ENCODE results near the gene CACNG4.
"Not testable (repeated sequence)": the region's sequence is repeated elsewhere in the genome, so short reads cannot be mapped to it uniquely, and the experiment has no call there.

CACNG4 gene

DNA sequence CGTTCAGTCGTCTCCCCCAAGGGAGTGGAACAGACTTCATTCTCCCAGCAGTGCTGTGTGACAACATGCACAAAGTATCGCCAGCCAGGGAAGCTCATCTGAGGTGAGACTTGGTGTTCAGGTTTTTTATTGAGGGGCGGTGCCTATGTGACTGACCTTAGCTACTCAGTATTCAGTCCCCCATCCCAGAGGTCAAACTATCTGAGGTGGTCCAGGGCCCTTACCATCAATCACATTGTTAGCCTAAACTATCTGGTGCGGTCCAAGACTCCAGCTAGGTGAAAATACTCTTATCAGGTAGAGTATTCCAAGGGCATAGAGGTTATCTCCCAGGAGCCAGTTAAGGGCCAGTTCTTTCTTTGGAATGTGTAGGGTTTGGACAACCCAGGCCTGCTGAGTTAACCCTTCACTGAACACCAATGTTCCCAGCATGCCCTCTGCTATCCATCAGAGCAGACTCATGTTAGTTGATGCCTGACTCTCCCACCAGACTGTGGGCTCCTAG lies 74.4 kb downstream of the CACNG4 start:
- H3K27ac Mint-ChIP-seq = no peak overlapping the region
- H3K9me3 Mint-ChIP-seq = no peaks in the 10 kb centered on the region
- H3K4me3 Mint-ChIP-seq = no peak overlapping the region
- H3K4me1 Mint-ChIP-seq (ENCODE audit: low read depth) = peaks cover 7% of the 10 kb centered on the region
- peaks cover 4% of the 10 kb centered on the region for H3K27me3 Mint-ChIP-seq
- DNase-seq = no peak
- H3K36me3 Mint-ChIP-seq (ENCODE audit: low read depth) = no peaks in the 10 kb centered on the region

DNA sequence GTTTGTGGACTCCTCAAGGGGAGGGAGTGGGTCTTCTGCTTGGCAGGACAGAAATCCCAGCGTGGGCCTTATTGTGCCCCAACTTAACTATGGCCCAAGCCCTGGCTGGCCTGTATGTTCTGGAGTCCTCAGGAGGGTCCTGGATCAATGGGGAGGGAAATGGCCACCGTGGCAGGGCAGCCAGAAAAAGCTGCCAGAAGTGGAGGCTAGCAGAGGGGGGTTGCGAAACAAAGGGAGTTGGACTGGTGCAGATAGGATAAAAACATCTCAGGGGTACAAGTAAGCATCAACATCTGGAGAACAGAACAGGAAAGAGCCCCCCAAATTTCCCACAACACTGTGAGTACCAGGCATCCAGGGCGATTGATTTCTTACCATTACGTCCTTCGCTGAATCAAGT lies 76.1 kb downstream of the CACNG4 start:
- DNase-seq = no peak
- Mint-ChIP-seq H3K36me3 (ENCODE audit: low read depth) (no peaks in the 10 kb centered on the region), H3K4me3 (no peak overlapping the region), H3K4me1 (ENCODE audit: low read depth) (peaks cover 2% of the 10 kb centered on the region), H3K9me3 (no peaks in the 10 kb centered on the region), H3K27ac (no peak overlapping the region), H3K27me3 (peaks cover 4% of the 10 kb centered on the region)

DNA sequence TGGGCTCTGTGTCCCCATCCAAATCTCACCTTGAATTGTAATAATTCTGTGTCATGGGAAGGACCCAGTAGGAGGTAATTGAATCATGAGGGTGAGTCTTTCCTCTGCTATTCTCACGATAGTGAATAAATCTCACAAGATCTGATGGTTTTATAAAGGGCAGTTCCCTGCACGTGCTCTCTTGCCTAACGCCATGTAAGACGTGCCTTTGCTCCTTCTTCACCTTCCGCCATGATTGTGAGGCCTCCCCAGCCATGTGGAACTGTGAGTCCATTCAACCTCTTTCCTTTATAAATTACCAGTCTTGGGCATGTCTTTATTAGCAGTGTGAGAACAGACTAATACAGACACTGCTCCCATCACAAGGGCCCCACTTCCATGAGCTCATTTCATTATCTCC lies 76.6 kb downstream of the CACNG4 start:
- H3K27me3 Mint-ChIP-seq; H3K9me3 Mint-ChIP-seq; DNase-seq; H3K36me3 Mint-ChIP-seq (ENCODE audit: low read depth); H3K27ac Mint-ChIP-seq; H3K4me1 Mint-ChIP-seq (ENCODE audit: low read depth); H3K4me3 Mint-ChIP-seq: not testable (repeated sequence)

DNA sequence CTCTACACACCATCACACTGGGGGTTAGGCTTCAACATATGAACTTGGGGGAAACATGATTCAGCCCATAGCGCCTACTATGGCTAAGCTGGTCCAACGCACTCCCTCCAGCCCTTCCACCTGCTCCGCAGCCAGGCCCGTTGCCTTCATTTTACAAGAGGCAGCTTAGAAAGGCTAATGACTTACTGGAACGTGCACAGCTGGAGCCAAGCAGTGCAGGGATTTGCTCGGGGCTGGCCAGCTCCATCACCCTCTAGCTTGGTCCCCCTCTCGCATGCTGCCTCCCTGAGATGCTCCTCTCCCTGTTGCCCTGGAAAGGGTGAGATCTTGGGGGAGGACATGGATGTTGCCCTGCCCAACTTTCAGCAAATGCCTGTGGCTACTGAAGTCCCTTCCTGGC lies 77.0 kb downstream of the CACNG4 start:
- Mint-ChIP-seq H3K36me3 (ENCODE audit: low read depth) (no peaks in the 10 kb centered on the region), H3K27me3 (peaks cover under 1% of the 10 kb centered on the region), H3K4me3 (no peak overlapping the region), H3K27ac (no peak overlapping the region), H3K4me1 (ENCODE audit: low read depth) (no peaks in the 10 kb centered on the region), H3K9me3 (no peaks in the 10 kb centered on the region)
- no peak for DNase-seq

DNA sequence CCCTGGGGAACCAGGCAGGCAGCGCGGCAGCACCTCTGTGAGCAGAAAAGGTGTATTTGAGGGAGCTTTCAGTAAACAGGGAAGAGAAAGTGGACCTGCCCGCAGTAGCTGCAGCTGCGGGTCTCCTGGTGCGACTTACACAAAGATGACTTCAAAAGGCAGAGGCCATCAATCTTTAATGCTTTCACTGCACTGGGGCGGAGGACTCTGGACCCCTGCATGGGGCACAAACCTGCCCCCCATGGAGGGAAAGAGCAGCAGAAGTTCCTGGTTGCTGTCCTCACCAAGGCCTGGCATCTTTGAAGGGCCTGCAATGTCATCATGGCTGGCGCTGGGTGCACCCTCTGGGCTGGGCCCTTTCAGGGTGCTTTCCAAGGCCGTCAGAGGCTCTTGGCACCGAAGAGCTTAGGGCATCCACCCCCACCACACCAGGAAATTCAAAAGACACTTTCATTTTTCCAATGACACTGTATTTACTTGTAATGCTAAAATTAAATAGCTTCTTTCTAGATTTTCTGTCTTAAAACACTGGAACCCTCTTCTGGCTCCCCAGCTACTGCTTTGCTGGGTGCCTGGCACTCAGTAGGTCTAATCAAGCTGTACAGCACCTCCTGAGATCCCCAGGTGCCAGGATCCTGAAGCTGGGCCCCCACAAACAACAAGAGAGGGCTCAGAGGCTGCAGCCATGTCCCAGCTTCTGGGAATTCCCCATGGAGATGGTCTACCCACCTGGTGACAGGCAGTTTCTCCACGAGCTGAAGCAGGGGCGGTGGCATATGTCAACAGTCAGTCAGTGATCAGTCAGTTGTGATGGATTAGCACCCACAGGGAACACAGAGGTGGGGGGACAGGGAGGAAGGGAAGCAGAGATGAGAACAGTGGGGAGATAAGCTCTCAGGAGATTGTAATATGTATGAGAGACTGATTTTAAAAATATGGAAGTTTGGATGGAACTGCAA lies 77.7 kb downstream of the CACNG4 start:
- H3K4me3 Mint-ChIP-seq = no peak overlapping the region
- no peaks in the 10 kb centered on the region for H3K9me3 Mint-ChIP-seq
- H3K36me3 Mint-ChIP-seq (ENCODE audit: low read depth) = no peaks in the 10 kb centered on the region
- no peak overlapping the region for H3K27ac Mint-ChIP-seq
- H3K27me3 Mint-ChIP-seq = no peaks in the 10 kb centered on the region
- H3K4me1 Mint-ChIP-seq (ENCODE audit: low read depth) = no peaks in the 10 kb centered on the region
- no peak for DNase-seq

DNA sequence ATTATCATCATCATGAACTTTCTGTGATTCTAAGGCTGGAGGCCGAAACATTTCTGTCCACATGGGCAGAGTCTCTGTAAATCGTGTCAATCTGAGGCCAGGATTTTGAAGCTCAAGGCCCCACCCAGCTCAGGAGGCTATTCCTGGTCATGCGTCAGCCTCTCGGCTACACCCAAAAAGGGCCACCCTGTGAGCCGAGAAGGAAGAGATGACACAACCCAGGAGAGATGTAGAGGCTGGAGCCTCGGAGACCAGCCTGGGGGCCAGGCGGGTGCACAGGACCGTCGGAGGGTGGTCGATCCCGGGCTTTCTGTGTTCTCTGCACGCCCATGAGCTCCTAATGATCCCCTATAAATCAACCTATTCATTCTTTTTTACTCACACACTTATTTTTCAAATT lies 78.8 kb downstream of the CACNG4 start:
- Mint-ChIP-seq H3K4me1 (ENCODE audit: low read depth) (no peaks in the 10 kb centered on the region), H3K27ac (no peak overlapping the region), H3K36me3 (ENCODE audit: low read depth) (no peaks in the 10 kb centered on the region), H3K4me3 (no peak overlapping the region), H3K27me3 (no peaks in the 10 kb centered on the region), H3K9me3 (peaks cover 9% of the 10 kb centered on the region)
- DNase-seq = no peak

DNA sequence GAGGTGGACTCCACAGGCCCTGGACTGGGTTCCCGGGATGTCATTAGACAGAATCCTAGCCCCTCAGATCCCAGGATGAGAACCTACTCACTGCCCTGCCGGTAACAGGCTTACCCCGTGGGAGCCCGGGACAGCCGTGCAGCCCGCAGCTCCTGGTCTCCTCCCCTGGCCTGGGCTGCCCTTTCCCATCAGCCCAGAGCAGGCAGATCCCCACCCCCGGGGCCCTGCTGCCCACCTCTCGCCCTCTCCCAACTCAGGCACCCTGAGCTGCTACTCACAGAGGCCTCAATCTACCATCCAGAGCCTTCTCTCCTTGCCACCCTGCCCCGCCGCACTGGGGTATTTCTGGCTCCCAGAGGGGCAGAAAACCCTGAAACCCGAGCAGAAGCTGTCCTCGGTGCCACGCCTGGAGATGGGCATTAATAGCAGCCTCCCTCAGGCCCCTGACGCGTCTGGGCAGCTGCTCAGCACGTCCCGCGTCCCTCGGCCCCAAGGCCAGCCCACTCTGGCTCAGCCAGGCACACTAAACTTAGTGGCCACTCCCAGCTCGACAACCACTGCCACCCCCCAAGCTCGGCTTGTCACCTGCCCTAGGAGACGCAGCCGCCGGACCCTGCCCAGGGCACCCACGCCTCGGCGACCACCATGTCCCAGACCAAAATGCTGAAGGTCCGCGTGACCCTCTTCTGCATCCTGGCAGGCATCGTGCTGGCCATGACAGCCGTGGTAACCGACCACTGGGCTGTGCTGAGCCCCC lies 79.7 kb downstream of the CACNG4 start, which contains the start of gene CACNG1:
Gene CACNG1, plus strand, starts transcription at position 539 of the 757 bp plus-strand sequence. Its CDS starts 107 bp downstream, at position 646.
- no peaks in the 10 kb centered on the region for H3K27me3 Mint-ChIP-seq
- no peaks in the 10 kb centered on the region for H3K4me1 Mint-ChIP-seq (ENCODE audit: low read depth)
- DNase-seq = no peak
- H3K9me3 Mint-ChIP-seq = peaks cover 18% of the 10 kb centered on the region
- H3K4me3 Mint-ChIP-seq = no peak within 1 kb of the TSS
- no peaks in the 10 kb centered on the region for H3K36me3 Mint-ChIP-seq (ENCODE audit: low read depth)
- no peak within 1 kb of the TSS for H3K27ac Mint-ChIP-seq

DNA sequence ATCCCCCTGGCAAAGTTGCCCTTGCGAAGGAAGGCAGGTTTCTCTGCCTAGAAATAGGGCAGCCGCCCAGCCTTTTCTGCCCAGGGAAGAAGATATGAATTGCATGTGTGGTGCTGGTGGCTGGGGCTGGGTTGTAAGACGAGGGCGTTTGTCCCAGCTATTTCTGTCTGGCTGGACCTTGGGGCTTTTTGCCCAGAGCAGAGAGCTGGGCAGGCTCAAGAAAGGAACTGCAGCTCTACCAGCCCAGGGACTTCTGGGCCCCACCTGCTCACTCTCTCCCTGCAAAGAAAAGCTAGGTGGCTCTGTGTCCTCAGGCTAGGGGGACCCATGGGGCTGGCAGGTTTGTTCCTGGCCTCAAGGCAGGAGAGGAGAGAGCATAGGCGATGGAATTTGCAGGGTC lies 80.4 kb downstream of the CACNG4 start:
- Mint-ChIP-seq H3K27ac (no peak overlapping the region), H3K27me3 (no peaks in the 10 kb centered on the region), H3K4me3 (no peak overlapping the region), H3K36me3 (ENCODE audit: low read depth) (no peaks in the 10 kb centered on the region), H3K4me1 (ENCODE audit: low read depth) (no peaks in the 10 kb centered on the region), H3K9me3 (peaks cover 25% of the 10 kb centered on the region)
- no peak for DNase-seq

DNA sequence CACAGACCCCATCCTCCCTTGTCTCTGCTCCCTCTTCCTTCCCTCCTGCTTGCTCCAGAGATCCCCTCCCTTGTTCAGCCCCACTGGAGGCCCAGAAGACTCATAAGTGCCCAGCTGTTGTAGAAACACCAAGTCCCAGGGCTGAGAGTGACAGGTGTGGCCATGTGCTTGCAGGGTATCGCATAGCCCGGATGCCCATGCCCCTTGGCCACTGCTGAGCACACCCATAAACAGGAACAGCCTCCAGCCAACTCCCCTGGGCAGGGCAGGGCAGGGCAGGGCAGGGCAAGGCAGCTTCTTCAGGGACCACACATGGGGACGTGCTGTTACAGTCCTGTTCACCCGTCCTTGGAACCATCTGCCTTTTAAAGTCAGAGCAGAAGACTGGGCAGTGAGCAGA lies 81.9 kb downstream of the CACNG4 start:
- DNase-seq = no peak
- Mint-ChIP-seq H3K36me3 (ENCODE audit: low read depth) (no peaks in the 10 kb centered on the region), H3K4me1 (ENCODE audit: low read depth) (no peaks in the 10 kb centered on the region), H3K9me3 (peaks cover 25% of the 10 kb centered on the region), H3K27ac (no peak overlapping the region), H3K27me3 (no peaks in the 10 kb centered on the region), H3K4me3 (no peak overlapping the region)

DNA sequence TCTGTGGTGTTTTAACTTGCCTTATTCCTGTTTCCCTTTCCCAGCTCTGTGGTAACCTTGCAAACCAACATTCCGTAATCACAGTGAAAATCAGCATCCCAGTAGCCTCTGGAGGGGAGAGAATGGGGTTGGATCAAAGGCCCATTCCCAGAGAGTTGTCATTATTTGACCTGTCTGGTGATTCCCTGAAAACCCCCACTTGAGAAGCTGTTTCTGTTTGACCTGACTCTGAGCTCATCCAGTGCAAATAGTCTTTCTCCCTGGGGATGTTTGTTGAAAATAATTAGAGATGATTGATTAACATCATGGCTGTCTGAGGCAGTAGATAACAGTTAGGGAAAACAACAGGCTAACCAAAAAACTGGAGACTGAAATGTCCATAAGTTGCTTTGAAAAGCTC lies 82.9 kb downstream of the CACNG4 start:
- DNase-seq = no peak
- Mint-ChIP-seq H3K27ac (no peak overlapping the region), H3K27me3 (no peaks in the 10 kb centered on the region), H3K36me3 (ENCODE audit: low read depth) (no peaks in the 10 kb centered on the region), H3K9me3 (peaks cover 25% of the 10 kb centered on the region), H3K4me3 (no peak overlapping the region), H3K4me1 (ENCODE audit: low read depth) (no peaks in the 10 kb centered on the region)

DNA sequence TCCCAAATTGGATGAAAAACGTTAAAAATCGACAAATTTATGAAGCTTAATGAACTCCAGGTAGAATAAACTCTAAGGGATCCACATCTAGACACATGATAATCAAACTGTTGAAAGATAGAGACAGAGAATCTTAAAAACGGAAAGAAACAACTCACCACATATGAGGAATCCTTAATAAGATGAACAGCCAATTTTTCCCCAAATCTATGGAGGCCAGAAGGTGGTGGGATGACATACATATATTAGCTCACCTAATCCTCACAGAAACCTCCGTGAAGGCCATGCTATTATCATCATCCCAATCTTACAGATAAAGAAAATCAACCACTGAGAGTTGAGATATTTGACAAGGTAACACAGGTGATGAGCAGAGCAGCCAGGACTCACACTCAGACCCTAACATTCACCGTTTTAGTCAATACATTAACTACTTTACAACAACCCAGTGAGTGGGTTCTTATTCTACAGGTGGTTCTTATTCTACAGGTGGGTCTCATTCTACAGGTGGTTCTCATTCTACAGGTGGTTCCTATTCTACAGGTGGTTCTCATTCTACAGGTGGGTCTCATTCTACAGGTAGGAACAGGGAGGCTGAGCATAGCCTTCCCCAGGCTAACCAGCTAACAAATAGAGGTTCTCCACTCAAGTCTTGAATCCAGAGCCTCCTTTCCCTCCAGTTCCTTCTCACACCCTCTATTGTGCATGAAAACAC lies 84.7 kb downstream of the CACNG4 start:
- Mint-ChIP-seq H3K4me1 (ENCODE audit: low read depth) (no peaks in the 10 kb centered on the region), H3K4me3 (no peak overlapping the region), H3K36me3 (ENCODE audit: low read depth) (no peaks in the 10 kb centered on the region), H3K9me3 (peaks cover 25% of the 10 kb centered on the region), H3K27me3 (no peaks in the 10 kb centered on the region), H3K27ac (no peak overlapping the region)
- no peak for DNase-seq

DNA sequence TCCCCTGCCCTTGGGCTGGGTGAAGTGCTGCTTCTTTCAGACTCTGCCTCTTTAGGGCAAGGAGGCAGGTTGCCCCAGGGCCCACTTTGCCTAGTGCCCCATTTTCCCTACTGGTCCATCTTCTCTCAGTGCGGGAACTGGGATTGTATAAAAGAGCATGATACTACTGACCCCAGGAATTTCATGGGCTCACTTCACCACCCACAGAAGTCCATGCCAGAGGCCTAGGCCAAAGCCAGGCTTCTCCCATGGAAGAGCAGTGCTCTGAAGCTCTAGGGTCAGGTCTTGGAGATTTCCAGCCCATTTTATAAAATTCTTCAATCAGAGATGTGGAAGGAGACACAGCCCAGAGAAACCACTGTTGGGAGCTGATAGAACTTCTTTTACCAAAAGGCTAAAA lies 85.6 kb downstream of the CACNG4 start:
- no peaks in the 10 kb centered on the region for H3K36me3 Mint-ChIP-seq (ENCODE audit: low read depth)
- H3K9me3 Mint-ChIP-seq = peaks cover 25% of the 10 kb centered on the region
- H3K4me3 Mint-ChIP-seq = no peak overlapping the region
- DNase-seq = no peak
- no peaks in the 10 kb centered on the region for H3K27me3 Mint-ChIP-seq
- H3K4me1 Mint-ChIP-seq (ENCODE audit: low read depth) = no peaks in the 10 kb centered on the region
- no peak overlapping the region for H3K27ac Mint-ChIP-seq

DNA sequence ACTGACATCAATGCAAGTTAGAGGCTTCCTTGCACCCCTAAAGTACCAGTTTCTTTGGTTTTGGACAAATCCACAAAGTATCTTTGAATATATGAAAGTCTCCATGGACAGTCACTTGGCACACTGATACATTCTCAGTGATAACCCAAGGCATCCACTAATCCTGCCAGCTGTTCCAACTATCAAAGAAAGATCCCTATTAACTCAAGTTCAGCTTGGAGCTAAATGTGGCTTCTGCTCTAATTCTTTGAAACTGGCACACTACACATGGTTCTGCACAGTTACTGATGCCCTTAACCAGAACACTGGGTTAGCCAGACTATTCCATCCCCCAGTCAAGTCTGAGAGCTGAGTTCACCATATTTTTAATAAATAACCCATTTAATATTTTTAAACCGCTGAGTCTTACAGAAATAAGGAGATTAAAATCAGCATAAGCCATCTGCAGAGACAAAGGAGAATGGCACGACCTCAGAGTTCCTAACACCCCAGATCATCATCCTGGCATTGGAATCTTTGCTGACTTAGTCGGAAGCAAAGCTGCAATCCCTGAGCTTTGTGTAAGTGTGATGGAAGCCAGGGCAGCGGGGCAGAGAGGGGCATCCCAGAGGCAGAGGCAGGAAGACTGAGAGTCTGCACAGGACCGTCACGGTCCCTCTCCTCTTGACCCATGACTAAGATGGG lies 86.1 kb downstream of the CACNG4 start:
- Mint-ChIP-seq H3K27ac (no peak overlapping the region), H3K27me3 (no peaks in the 10 kb centered on the region), H3K36me3 (ENCODE audit: low read depth) (no peaks in the 10 kb centered on the region), H3K4me1 (ENCODE audit: low read depth) (no peaks in the 10 kb centered on the region), H3K4me3 (no peak overlapping the region), H3K9me3 (peaks cover 25% of the 10 kb centered on the region)
- peak; percentile 6 for DNase-seq

DNA sequence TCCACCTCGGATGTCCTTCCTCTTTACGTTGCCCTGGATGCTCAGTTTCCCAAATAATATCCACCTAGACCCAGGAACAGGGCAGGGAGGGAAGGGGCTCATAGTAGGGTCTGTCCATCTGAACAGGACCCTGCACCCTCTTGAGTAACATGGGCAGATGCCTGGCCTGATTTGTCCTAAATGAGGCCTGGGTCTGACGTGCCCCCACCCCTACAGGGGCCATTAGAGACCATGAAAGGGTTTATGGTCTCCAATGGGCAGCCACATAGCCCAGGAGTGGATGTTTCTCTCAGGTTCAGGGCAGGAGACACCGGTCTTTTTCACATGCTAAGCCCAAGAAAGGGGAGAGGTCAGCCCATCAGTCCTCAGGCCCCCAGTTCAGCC lies 86.6 kb downstream of the CACNG4 start:
- H3K4me1 Mint-ChIP-seq (ENCODE audit: low read depth) = no peaks in the 10 kb centered on the region
- peak; percentile 6 for DNase-seq
- no peaks in the 10 kb centered on the region for H3K27me3 Mint-ChIP-seq
- H3K4me3 Mint-ChIP-seq = no peak overlapping the region
- H3K36me3 Mint-ChIP-seq (ENCODE audit: low read depth) = no peaks in the 10 kb centered on the region
- H3K9me3 Mint-ChIP-seq = peaks cover 25% of the 10 kb centered on the region
- no peak overlapping the region for H3K27ac Mint-ChIP-seq
